ENCODE results near the gene INPP4B.

DNA sequence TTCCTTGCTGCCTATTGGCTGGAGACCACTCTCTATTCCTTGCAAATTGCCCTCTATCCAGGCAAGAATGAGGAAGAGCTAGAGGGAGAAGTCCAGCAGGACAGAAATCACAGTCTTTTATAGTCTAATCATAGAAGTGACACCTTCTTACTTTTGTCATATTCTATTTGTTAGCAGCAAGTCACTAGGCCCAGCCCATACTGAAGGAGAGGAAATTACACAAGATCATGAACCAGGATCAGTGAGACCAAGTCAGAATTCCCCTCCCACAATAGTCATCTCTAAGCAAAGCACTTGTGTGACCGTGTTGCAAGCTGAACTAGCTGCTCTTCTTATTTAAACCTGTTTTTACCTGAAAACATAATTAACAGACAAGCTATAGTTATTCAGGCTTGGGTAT, 317.7 kb downstream of the INPP4B start:
- TF ChIP-seq CTCF (conservative IDR thresholded peaks at IDR 0.05; ENCODE audit: low read length), result no peak
- no peak for TF ChIP-seq EZH2phosphoT487 (IDR thresholded peaks at IDR 0.05; ENCODE audit: borderline replicate concordance, low read depth, low read length)
